Measurements from ENCODE around the gene EFHB.
A peak's percentile ranks its signal among the peaks of the same experiment; 100 is the strongest.
"Not testable (repeated sequence)": the region's sequence is repeated elsewhere in the genome, so short reads cannot be mapped to it uniquely, and the experiment has no call there.

The EFHB gene

GRCh38 chr3:19920401-19921080 lies 13.5 kb downstream of the EFHB start:
- no peak for DNase-seq

- no peak for DNase-seq
Measured at GRCh38 chr3:19917167-19917566, 16.9 kb downstream of the EFHB start.

GRCh38 chr3:19911452-19911851 lies 22.6 kb downstream of the EFHB start:
- no peak for DNase-seq

- DNase-seq: no peak
Measured at GRCh38 chr3:19907523-19907922, 26.5 kb downstream of the EFHB start.

GRCh38 chr3:19903649-19904048 lies 30.4 kb downstream of the EFHB start:
- no peak for DNase-seq

- no peak for DNase-seq
Measured at GRCh38 chr3:19901918-19902317, 32.1 kb downstream of the EFHB start.

- DNase-seq: no peak
Measured at GRCh38 chr3:19901337-19901736, 32.7 kb downstream of the EFHB start.

GRCh38 chr3:19899833-19900232 lies 34.2 kb downstream of the EFHB start:
- DNase-seq: not testable (repeated sequence)

- no peak for DNase-seq
Measured at GRCh38 chr3:19899264-19899663, 34.8 kb downstream of the EFHB start.

GRCh38 chr3:19898721-19899120 lies 35.3 kb downstream of the EFHB start:
- DNase-seq: no peak

- no peak for DNase-seq
Measured at GRCh38 chr3:19891740-19892139, 42.3 kb downstream of the EFHB start.

GRCh38 chr3:19888428-19889152 lies 45.4 kb downstream of the EFHB start:
- no peak for DNase-seq

GRCh38 chr3:19887122-19887521 lies 46.9 kb downstream of the EFHB start:
- DNase-seq: not testable (repeated sequence)

- no peak for DNase-seq
Measured at GRCh38 chr3:19886404-19886803, 47.6 kb downstream of the EFHB start.

- peak; percentile 37 for DNase-seq
Measured at GRCh38 chr3:19885468-19885867, 48.5 kb downstream of the EFHB start.

- no peak for DNase-seq
Measured at GRCh38 chr3:19881852-19882251, 52.2 kb downstream of the EFHB start.

GRCh38 chr3:19881036-19881435 lies 53.0 kb downstream of the EFHB start:
- no peak for DNase-seq

- DNase-seq: no peak
Measured at GRCh38 chr3:19877656-19878055, 56.4 kb downstream of the EFHB start.

GRCh38 chr3:19866751-19867347 lies 67.2 kb downstream of the EFHB start:
- DNase-seq: peak; percentile 32

GRCh38 chr3:19855318-19855717 lies 78.7 kb downstream of the EFHB start:
- DNase-seq: not testable (repeated sequence)

- not testable (repeated sequence) for DNase-seq
Measured at GRCh38 chr3:19846609-19847008, 87.4 kb downstream of the EFHB start.

Data from CD4-positive, alpha-beta T cell treated with Interleukin-4 for 4 hours (primary cell).